ENCODE measurements around the gene CCDC201.

GRCh38 chr7:45918556-45918955, 45.7 kb upstream of the CCDC201 start:
- TF ChIP-seq EP300 (IDR thresholded peaks at IDR 0.05) (no peak), CTCF (IDR thresholded peaks at IDR 0.05) (no peak), POLR2A (IDR thresholded peaks at IDR 0.05) (no peak)
